Spinal cord (tissue), 10 donors: ENCODE data around the gene DDX11. TPM values are rescaled to one million over a fixed set of nuclear protein-coding genes. Genes with fewer than 3 reads are reported as not detected.
A peak's percentile ranks its signal among the peaks of the same experiment; 100 is the strongest.
"Not testable (repeated sequence)": the region's sequence is repeated elsewhere in the genome, so short reads cannot be mapped to it uniquely, and the experiment has no call there.

Experiments used
- DNase-seq, 6 donors: peaks; one replicate each; pipeline versions ENCODE4 v3.0.0 to v3.0.0-alpha.2; 2013 to 2015; ENCODE audit warnings: low spot score in 6 of 6, low read depth in 4 of 6
- H3K27ac ChIP-seq: one replicate; pipeline ENCODE4 v1.5.1; 2013; ENCODE audit warnings: low read depth, low read length, control low read depth
- H3K27me3 ChIP-seq: one replicate; pipeline ENCODE4 v1.6.1; 2013; ENCODE audit warnings: low read length; ENCODE audit not compliant: control insufficient read depth, insufficient read depth
- H3K36me3 ChIP-seq: one replicate; pipeline ENCODE4 v1.6.1; 2013; ENCODE audit warnings: low read length; ENCODE audit not compliant: control insufficient read depth, insufficient read depth
- H3K4me1 ChIP-seq: one replicate; pipeline ENCODE4 v1.6.1; 2013; ENCODE audit warnings: low read length; ENCODE audit not compliant: control insufficient read depth, insufficient read depth
- H3K4me3 ChIP-seq: one replicate; pipeline ENCODE4 v1.5.1; 2013; ENCODE audit warnings: low read depth, low read length, control low read depth
- H3K9me3 ChIP-seq: one replicate; pipeline ENCODE4 v1.6.1; 2013; ENCODE audit warnings: low read length; ENCODE audit not compliant: control insufficient read depth, insufficient read depth
- WGBS: methylation state at CpG from one replicate; pipeline ENCODE4 v1.1.5; 2013; ENCODE audit warnings: missing lambda C conversion rate; ENCODE audit not compliant: insufficient coverage; 5-methylcytosine and 5-hydroxymethylcytosine counted together
- polyA plus RNA-seq, 2 donors: library from polyadenylated mRNA; unstranded; fragments of 120-200 nt; gene quantifications; one replicate each; pipeline ENCODE4 v1.2.1, GENCODE V29; 2013; ENCODE audit not compliant: insufficient read length in 2 of 2
- total RNA-seq, 2 donors: library from RNA; depleted of rRNA in 1 of 2; stranded (reverse); fragments of 120-200 nt in 1 of 2; fragments of >200 nt in 1 of 2; gene quantifications; one replicate each; pipeline versions ENCODE4 v1.2.3 to v1.2.4, GENCODE V29; 2013 to 2014
- donor health status: healthy.

DDX11 gene
- total and polyA plus RNA-seq, 4 donors, result 12.0 to 69.1 (median 38.1) TPM

DNA sequence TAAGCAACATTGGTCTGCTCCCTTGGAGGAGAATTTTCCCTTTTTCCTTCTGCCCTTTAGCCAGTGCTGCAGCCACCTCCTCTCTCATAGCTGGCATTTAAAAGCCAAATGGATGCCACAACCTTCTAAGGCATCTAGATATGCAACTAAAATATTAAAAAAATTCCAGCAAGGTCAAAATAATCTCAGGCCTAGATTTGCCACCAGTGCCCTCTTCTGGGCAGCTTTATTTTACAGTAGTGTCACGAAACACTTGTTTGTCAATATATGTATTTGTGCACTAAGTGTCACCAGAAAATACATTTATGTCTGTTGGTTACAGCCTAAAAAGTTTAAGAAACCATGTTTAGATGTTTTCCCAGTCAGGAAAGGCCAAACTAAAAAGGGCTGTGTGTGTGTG is 19.7 kb upstream of the DDX11 start:
- not testable (repeated sequence) for H3K27ac ChIP-seq, H3K4me1 ChIP-seq, H3K36me3 ChIP-seq, H3K27me3 ChIP-seq, H3K4me3 ChIP-seq, H3K9me3 ChIP-seq
- WGBS, result no CpG with 5 or more reads among the region's 1 CpG
- DNase-seq, result peak in 1 of 6 donors; percentile 41

DNA sequence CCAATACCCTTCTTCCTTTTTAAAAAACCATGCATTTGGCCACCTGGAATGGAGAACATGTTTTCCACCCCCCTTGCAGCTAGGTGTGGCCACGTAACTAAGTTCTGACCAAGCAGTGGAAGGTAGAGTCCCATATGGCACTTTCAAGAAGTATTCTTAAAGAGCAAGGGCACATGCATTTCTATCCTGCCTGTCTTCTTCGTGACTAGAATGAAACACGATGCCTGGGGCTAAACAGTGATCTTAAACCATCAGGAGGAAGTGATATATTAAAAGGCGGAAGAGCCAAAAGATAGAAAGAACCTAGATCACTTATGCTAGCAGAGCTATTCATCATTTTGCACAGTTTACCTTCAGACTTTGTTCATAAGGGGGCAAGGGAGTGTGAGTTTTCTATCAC is 16.0 kb upstream of the DDX11 start:
- WGBS, result 100% methylated on average over 1 of the region's 4 CpGs

DNA sequence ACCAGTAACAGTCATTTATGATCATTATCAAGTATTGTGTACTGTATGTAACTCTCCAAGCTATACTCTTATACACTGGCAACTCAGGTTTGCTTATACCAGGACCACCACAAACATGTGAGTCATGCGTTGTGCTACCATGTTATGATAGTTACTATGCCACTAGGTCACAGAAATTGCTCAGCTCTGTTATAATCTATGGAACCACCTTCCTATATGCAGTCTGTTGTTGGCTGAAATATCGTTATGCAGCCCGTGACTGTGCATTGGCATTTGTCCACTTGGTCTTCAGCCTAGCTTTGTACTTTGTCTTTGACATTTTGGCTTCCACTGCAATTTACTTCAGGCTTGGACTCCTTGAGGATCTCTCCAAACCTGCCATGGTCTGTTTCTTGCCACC is 7.5 kb upstream of the DDX11 start:
- not testable (repeated sequence) for H3K27ac ChIP-seq, H3K36me3 ChIP-seq, H3K4me3 ChIP-seq, H3K27me3 ChIP-seq, H3K9me3 ChIP-seq, H3K4me1 ChIP-seq
- WGBS, result no CpG with 5 or more reads among the region's 3 CpGs
- peak in 1 of 6 donors; percentile 10 for DNase-seq

More for the DNA sequence above, 16.0 kb upstream of the DDX11 start:
- Histone ChIP-seq H3K27me3 (no peaks in the 10 kb centered on the region), H3K4me1 (no peaks in the 10 kb centered on the region), H3K27ac (no peak overlapping the region), H3K9me3 (no peaks in the 10 kb centered on the region), H3K36me3 (no peaks in the 10 kb centered on the region), H3K4me3 (no peak overlapping the region)
- no peak for DNase-seq

DNA sequence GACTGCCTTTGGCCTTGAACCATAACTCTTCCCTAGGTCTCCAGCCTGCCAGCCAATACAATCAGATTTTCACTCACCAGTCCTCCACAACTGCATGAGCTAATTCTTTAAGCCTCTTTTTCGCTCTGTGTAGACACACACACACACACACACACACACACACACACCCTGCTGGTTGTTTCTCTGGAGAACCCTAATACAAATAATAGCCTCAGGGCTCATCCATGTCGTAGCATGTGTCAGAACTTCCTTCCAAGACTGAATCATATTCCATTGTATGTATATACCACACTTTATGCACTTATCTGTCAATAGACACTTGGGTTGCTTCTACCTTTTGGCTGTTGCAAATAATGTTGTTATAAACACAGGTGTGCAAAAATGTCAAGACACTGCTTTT is 6.0 kb upstream of the DDX11 start:
- H3K4me1 ChIP-seq, H3K9me3 ChIP-seq, H3K27me3 ChIP-seq, H3K27ac ChIP-seq, H3K4me3 ChIP-seq, DNase-seq, H3K36me3 ChIP-seq: not testable (repeated sequence)
- 89% methylated on average over 1 of the region's 2 CpGs for WGBS

DNA sequence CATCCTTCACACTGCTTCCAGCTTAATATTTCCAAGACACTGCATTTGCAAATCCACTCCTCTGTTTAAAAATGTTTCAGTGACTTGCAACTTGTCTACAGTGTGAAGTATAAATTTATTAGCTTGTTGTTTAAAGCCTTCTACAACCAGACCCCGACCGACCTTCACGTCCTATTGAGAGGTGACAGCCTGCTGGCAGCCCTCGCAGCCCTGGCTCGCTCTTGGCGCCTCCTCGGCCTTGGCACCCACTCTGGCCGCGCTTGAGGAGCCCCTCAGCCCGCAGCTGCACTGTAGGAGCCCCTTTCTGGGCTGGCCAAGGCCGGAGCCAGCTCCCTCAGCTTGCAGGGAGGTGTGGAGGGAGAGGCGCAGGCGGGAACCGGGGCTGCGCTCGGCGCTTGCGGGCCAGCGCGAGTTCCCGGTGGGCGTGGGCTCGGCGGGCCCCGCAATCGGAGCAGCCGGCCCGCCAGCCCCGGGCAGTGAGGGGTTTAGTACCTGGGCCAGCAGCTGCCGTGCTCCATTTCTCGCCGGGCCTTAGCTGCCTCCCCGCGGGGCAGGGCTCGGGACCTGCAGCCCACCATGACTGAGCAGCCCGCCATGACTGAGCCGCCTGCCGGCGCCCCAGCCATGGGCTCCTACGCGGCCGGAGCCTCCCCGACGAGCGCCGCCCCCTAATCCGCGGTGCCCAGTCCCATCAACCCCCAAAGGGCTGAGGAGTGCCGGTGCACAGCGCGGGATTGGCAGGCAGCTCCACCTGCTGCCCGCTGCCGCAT is 2.5 kb upstream of the DDX11 start:
- peaks cover 10% of the 10 kb centered on the region for H3K4me1 ChIP-seq
- H3K27me3 ChIP-seq, H3K36me3 ChIP-seq, H3K4me3 ChIP-seq, DNase-seq, H3K27ac ChIP-seq, H3K9me3 ChIP-seq: not testable (repeated sequence)
- WGBS, result 82% methylated on average over 14 of the region's 53 CpGs

DNA sequence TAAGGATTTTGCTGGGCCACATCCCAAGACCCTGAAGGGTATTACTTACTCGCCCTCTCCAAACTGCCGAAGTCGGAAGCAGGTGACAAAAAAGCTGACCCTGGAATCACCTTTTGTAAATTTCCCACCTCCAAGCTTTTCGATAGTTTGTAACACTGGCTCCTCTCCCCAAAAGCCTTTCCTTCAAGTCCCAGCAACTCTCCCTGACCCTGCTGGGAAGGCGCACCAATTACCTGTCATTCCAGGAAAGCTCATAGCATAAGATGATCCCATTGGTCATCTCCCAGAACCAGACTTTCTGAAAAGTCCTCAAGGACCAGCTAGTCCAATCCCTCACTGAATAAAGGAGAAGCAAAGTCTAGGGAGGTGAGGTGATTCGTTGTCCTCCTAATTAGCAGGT is 698 bp upstream of the DDX11 start:
- peaks cover 10% of the 10 kb centered on the region for H3K4me1 ChIP-seq
- H3K4me3 ChIP-seq, result peak overlapping the region; percentile 73
- 60% methylated on average over 4 of the region's 6 CpGs for WGBS
- DNase-seq, result peak in 1 of 6 donors; percentile 2
- H3K27me3 ChIP-seq, H3K36me3 ChIP-seq, H3K27ac ChIP-seq, H3K9me3 ChIP-seq: not testable (repeated sequence)

DNA sequence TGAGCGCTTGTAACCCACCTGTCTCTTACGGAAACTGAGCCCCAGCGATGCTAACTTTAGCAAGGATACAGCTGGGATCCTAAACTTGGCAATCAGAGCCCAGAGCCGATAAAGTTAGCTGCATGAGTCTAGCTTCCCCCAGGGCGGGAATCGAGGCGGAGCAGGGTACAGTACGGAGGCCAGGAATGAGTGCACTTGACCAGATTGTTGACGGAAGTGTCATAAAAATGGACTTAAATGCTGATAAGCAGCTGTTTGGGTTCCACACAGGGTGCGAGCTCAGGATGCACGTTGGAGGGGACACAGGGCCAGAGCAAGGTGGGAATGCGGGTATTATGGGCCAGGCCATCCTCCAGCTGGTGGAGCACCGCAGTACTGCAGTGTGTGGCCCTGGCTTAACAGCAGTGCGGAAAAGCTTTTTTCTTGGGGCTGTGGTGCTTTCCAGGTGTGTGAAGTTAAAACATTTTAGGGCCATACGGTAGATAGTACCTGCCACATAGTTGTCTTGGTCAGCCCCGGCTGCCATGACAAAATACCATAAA is 744 bp downstream of the DDX11 start:
- H3K36me3 ChIP-seq, H3K9me3 ChIP-seq, H3K27me3 ChIP-seq, DNase-seq: not testable (repeated sequence)
- peak overlapping the region; percentile 73 for H3K4me3 ChIP-seq
- 0% methylated on average over 3 of the region's 16 CpGs for WGBS
- peaks cover 10% of the 10 kb centered on the region for H3K4me1 ChIP-seq
- peak overlapping the region; percentile 91 for H3K27ac ChIP-seq

DNA sequence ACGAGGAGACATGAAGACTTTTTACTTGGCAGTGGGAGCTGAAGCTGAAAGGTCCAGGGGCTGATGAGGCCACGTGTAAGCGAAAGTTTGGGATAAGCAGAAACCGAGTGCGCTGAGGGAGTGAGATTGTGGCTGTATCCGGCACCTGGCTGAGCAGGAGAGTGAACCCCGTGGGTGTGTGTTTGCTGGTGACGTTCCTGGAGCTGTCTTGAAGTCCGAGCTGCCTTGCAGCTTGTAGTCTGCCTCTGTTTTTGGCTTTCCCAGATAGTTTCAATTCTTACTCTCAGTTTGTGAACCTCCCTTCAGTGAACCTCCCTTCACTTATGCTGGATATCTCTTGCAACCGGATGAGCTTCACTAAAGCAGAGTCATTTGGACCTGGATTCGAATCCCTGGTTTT is 2.5 kb downstream of the DDX11 start:
- not testable (repeated sequence) for DNase-seq, H3K9me3 ChIP-seq, H3K4me3 ChIP-seq, H3K36me3 ChIP-seq, H3K27ac ChIP-seq, H3K27me3 ChIP-seq
- 96% methylated on average over 5 of the region's 11 CpGs for WGBS
- peaks cover 10% of the 10 kb centered on the region for H3K4me1 ChIP-seq

DNA sequence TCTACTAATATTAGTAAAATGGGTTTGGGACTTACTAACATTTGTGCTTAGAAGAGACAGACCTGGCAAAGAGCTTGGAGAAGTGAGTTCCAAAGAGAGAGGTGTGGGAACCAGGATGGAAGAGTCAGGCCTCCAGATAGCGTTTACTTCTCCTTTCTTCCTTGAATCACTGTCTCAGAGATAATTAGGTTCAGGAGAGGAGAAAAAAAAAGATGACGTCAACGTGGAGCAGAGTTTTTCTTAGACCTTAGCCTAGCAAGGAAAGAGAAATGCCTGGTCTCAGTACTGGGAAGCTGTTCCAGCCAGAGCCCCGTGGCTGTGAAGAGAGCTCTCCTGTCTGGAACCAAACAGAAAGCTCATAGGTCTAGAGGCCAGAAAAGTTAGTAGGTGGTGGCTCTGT is 3.4 kb downstream of the DDX11 start:
- not testable (repeated sequence) for DNase-seq, H3K27ac ChIP-seq, H3K27me3 ChIP-seq, H3K9me3 ChIP-seq, H3K4me3 ChIP-seq, H3K36me3 ChIP-seq
- H3K4me1 ChIP-seq, result peaks cover 10% of the 10 kb centered on the region
- WGBS, result 94% methylated on average over 3 of the region's 4 CpGs

DNA sequence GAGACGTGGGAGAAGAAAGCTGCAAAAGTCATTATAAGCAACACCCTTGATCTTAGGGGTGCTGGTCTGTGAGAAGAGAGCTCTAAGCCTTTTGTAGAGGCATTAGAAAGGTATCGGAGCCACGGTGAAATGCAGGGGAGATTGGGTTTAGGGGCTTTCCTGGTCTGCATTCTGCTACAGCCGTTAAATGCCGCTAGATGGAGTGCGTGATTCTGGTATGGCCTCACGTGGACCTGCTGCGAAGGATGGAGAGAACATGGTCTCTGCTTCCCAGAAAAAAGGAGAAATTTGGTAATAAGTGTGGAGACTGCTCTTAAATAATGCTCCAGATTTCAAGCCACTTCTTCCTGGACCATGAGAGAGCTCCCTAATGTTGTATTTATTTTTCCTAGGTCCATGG is 4.3 kb downstream of the DDX11 start:
- not testable (repeated sequence) for H3K27me3 ChIP-seq, DNase-seq, H3K36me3 ChIP-seq, H3K27ac ChIP-seq, H3K9me3 ChIP-seq, H3K4me3 ChIP-seq
- WGBS, result 100% methylated on average over 5 of the region's 8 CpGs
- H3K4me1 ChIP-seq, result peaks cover 10% of the 10 kb centered on the region
